Measurements from ENCODE around the gene PAX7. TPM values are rescaled to one million over a fixed set of nuclear protein-coding genes. Genes with fewer than 3 reads are reported as not detected.

PAX7 gene
- total RNA-seq, 2 experiments from 2014 or later, result not detected

- intact Hi-C loops (cut with DNase I, micrococcal nuclease), result loop anchor here (1.0 to 5.0 kb wide), 4 partner anchors 84 to 645 kb away; no protein-coding TSS in a partner anchor
- ATAC-seq (ENCODE audit: poor library complexity), result no peak
- H3K36me3 ChIP-seq (ENCODE audit: insufficient read depth, low read length), result no peaks in the 10 kb centered on the region
- no peaks in the 10 kb centered on the region for H3K4me1 ChIP-seq (ENCODE audit: insufficient read depth, low read length)
- no peak overlapping the region for H3K27ac ChIP-seq (ENCODE audit: low read depth in 1 of 2, low read length in 2 of 2)
- Mint-ChIP-seq H3K4me3 (no peak overlapping the region), H3K27ac (no peak overlapping the region), H3K36me3 (ENCODE audit: low read depth) (no peaks in the 10 kb centered on the region), H3K27me3 (peaks cover 49% of the 10 kb centered on the region), H3K4me1 (ENCODE audit: low read depth) (no peaks in the 10 kb centered on the region), H3K9me3 (no peaks in the 10 kb centered on the region)
- TF ChIP-seq CTCF (IDR thresholded peaks at IDR 0.05), result peak; percentile 81
- POLR2A ChIA-PET, result interaction anchor here (0.7 to 1.0 kb wide), 4 partner anchors 84 to 278 kb away, joined by 3 to 4 read pairs (median 3); no protein-coding TSS in a partner anchor
- peak; percentile 31 to 74 (median 53) for DNase-seq
- peaks cover 19 to 26% of the 10 kb centered on the region in 2 experiments for H3K27me3 ChIP-seq (ENCODE audit: control insufficient read depth in 1 of 2, insufficient read depth in 2 of 2, low read length in 2 of 2)
- no peak overlapping the region for H3K4me3 ChIP-seq (ENCODE audit: low read length)
- H3K9me3 ChIP-seq (ENCODE audit: control insufficient read depth in 1 of 2, insufficient read depth in 1 of 2, low read length in 2 of 2), result no peaks in the 10 kb centered on the region
- CTCF ChIA-PET, result interaction anchor here (1.2 to 1.3 kb wide), 3 partner anchors 84 to 278 kb away, joined by 3 to 6 read pairs (median 5); no protein-coding TSS in a partner anchor
These were observed 33.2 kb upstream of the PAX7 start for GRCh38 chr1:18597160-18598042.

DNA sequence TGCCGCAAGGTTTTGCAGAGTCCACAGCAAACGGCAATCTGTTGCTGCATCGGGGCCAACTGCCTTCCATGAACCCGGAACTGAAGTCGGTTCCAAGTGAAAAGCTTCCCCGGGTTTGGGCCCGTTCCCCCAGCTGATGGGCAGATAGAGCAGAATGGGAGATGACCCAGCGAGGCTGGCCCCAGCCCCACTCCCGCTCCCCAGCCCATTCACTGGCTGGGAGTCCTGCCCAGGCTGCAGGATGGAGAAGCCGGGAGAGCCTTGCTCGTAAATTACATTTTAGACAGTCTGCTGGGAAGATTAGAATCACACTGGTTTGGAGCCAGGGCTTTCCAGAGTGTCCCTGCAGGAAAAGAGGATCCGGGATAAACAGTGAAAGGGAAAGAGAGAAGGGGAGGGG lies 31.6 kb upstream of the PAX7 start:
- no peak for TF ChIP-seq CTCF (IDR thresholded peaks at IDR 0.05)
- H3K27ac ChIP-seq (ENCODE audit: low read depth in 1 of 2, low read length in 2 of 2), result no peak overlapping the region
- H3K36me3 Mint-ChIP-seq (ENCODE audit: low read depth), result no peaks in the 10 kb centered on the region
- H3K4me1 Mint-ChIP-seq (ENCODE audit: low read depth), result no peaks in the 10 kb centered on the region
- POLR2A ChIA-PET, result no interaction called here
- CTCF ChIA-PET, result no interaction called here
- no peak overlapping the region for H3K27ac Mint-ChIP-seq
- H3K36me3 ChIP-seq (ENCODE audit: insufficient read depth, low read length), result no peaks in the 10 kb centered on the region
- H3K9me3 Mint-ChIP-seq, result no peaks in the 10 kb centered on the region
- no peaks in the 10 kb centered on the region for H3K9me3 ChIP-seq (ENCODE audit: control insufficient read depth in 1 of 2, insufficient read depth in 1 of 2, low read length in 2 of 2)
- no peak for DNase-seq
- H3K4me3 ChIP-seq (ENCODE audit: low read length), result no peak overlapping the region
- no peaks in the 10 kb centered on the region for H3K4me1 ChIP-seq (ENCODE audit: insufficient read depth, low read length)
- no peak for ATAC-seq (ENCODE audit: poor library complexity)
- peaks cover 36% of the 10 kb centered on the region for H3K27me3 Mint-ChIP-seq
- H3K4me3 Mint-ChIP-seq, result no peak overlapping the region
- peaks cover 18 to 23% of the 10 kb centered on the region in 2 experiments for H3K27me3 ChIP-seq (ENCODE audit: control insufficient read depth in 1 of 2, insufficient read depth in 2 of 2, low read length in 2 of 2)
- intact Hi-C loops (cut with DNase I, micrococcal nuclease), result loop anchor here in 1 of 2 experiments (5.0 kb wide), 1 partner anchor 643 kb away; no protein-coding TSS in a partner anchor

DNA sequence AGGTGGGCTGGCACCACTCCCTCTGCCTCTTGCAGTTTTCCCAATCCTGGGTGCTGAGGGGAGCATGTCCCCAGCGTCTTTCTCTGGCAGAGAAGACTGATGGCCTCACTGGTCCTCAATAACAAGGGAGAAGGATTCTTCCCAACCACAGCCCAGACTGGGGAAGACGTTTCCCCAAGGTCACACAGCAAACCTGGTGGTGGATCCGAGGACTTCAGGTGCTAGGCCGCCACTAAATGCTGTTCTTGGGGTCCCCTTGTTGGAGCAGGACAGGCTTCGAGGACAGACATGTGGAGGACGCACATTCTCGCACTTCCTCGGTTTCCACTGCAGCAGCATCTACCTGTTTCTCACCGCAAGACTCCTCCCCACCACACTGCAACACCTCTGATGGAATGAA lies 30.9 kb upstream of the PAX7 start:
- H3K27me3 Mint-ChIP-seq, result peaks cover 31% of the 10 kb centered on the region
- no peak overlapping the region for H3K27ac Mint-ChIP-seq
- Histone ChIP-seq H3K9me3 (ENCODE audit: control insufficient read depth in 1 of 2, insufficient read depth in 1 of 2, low read length in 2 of 2) (no peaks in the 10 kb centered on the region), H3K4me3 (ENCODE audit: low read length) (no peak overlapping the region), H3K27ac (ENCODE audit: low read depth in 1 of 2, low read length in 2 of 2) (no peak overlapping the region), H3K4me1 (ENCODE audit: insufficient read depth, low read length) (no peaks in the 10 kb centered on the region), H3K36me3 (ENCODE audit: insufficient read depth, low read length) (no peaks in the 10 kb centered on the region), H3K27me3 (ENCODE audit: control insufficient read depth in 1 of 2, insufficient read depth in 2 of 2, low read length in 2 of 2) (peaks cover 13 to 17% of the 10 kb centered on the region in 2 experiments)
- ChIA-PET POLR2A (interaction anchor here (0.6 kb wide), 1 partner anchor 222 kb away, joined by 3 read pairs; no protein-coding TSS in a partner anchor), CTCF (no interaction called here)
- no peak for DNase-seq
- no peak for TF ChIP-seq CTCF (IDR thresholded peaks at IDR 0.05)
- ATAC-seq (ENCODE audit: poor library complexity), result no peak
- no peaks in the 10 kb centered on the region for H3K4me1 Mint-ChIP-seq (ENCODE audit: low read depth)
- H3K36me3 Mint-ChIP-seq (ENCODE audit: low read depth), result no peaks in the 10 kb centered on the region
- intact Hi-C loops (cut with DNase I, micrococcal nuclease), result loop anchor here in 1 of 2 experiments (5.0 kb wide), 1 partner anchor 643 kb away; no protein-coding TSS in a partner anchor
- H3K9me3 Mint-ChIP-seq, result no peaks in the 10 kb centered on the region
- no peak overlapping the region for H3K4me3 Mint-ChIP-seq
